NCI-H345 treated with DMSO at 0.1 percent for 48 hours (cell line): ENCODE measurements around the gene C6orf136.

Experiments used
- DNase-seq: peaks from one replicate; lab custom pipeline; 2025; ENCODE audit not compliant: unreplicated experiment; lab: John Stamatoyannopoulos, UW

C6orf136 gene

DNA sequence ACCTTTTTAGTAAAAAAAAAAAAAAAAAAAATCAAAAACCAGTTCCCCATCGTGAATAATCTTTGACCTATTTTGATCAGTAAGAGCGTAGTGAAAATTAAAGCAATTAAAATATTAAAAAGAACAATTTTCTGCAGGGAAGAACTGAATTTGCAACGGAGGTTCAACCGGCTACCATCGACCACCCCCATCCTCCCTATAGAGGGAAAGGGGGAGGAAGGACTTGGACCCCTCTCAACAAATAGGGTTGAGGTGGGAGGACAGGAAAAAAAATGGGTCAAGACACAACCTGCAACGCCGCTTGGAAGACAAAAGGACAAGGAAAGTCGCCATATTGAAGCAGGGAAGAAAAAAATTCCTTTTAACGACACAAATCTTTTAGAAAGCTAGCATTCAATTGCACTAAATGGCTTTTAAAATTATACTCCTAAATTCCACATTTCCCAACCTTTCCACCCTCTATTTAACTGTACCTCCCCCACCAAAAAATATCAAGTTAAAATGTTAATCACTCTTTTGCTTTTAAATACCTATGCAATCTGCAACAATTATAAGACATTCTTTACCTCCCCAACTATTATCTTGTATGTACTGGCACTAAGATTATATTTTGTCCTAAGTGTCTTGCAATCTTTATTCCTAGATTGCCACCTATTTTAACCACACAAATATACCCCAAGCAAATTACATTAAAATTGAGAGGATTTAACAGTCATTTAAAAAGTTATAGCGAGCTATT lies 31.5 kb upstream of the C6orf136 start:
- DNase-seq = peak; percentile 46

DNA sequence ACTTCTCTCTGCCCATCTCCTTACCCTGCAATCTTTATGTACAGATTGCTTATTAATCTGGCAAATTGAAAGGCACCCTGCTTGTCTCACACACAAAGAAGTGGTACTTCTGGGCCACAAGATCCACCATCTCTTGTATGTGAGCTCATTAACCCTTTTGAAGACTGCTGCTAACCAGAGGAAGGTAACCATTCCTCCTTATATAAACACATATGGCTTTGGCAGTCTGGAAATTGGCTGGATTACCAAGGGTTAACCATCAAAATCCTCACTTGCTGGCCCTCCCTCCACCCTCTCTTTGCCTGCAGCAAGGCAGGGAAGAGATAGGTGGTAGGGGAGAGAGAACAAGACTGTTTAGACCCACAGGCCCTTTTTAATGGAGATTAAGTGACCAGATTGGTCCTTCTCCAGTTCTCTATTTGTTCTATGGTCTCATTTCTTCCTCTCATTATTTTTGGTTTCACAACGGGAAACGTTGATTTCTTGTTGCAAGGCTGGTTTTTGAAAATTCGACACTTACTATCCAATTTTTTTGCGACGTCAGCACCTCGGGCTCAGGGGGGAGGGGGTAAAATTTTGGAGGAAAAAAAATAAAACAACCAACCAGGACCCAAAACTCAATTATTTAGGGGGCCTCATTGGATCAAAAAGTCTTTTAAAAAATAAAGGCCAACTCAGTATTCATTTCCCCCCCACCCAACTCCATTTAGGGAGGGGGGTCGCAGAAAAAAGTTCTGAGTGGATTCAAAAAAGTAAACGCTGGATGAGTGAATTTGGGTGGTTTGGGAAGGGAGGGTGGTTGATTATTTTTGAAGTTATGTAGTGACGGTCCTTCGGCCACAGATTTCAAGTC lies 30.7 kb upstream of the C6orf136 start:
- peak; percentile 30 for DNase-seq

DNA sequence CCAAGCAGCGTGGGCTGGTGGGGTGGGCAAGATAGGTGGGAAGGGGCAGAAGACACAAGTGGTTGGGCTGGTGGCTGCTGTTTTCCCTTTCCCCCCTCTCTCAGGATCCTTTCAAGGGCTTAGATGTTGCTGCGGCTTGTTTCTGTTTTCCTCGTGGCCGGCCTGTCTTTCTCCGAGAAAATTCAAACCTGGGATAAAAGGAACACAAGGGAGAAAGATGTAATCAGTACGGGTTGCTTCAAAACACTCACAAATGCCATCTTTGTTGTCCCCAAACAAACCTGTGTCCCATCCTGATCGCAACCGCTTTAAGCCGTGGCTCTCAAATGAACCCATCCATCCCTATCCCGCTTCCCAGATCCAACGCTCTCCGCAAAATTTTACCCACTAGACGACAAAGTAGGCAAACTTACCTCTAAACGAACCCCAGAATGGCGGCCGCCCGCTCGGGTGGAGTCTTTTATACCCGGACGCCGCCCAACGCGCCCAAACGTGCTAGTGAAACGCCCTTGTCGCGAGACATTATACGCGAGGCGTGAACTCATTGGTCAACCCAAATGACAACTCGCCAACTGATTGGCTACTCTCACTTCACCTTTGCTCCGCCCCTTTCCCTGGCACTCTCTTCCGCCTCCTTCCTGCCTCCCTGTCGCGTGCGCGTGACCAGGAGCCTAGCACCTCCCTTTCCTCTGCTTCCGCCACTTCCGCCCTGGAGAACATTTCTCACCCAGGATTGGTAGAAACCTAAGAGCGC lies 29.9 kb upstream of the C6orf136 start, which contains the start of gene PPP1R10:
PPP1R10 (minus strand) TSS at position 433 of the 754 bp plus-strand sequence. CDS start 7,299 bp downstream, outside the sequence.
- DNase-seq = peak; percentile 99

DNA sequence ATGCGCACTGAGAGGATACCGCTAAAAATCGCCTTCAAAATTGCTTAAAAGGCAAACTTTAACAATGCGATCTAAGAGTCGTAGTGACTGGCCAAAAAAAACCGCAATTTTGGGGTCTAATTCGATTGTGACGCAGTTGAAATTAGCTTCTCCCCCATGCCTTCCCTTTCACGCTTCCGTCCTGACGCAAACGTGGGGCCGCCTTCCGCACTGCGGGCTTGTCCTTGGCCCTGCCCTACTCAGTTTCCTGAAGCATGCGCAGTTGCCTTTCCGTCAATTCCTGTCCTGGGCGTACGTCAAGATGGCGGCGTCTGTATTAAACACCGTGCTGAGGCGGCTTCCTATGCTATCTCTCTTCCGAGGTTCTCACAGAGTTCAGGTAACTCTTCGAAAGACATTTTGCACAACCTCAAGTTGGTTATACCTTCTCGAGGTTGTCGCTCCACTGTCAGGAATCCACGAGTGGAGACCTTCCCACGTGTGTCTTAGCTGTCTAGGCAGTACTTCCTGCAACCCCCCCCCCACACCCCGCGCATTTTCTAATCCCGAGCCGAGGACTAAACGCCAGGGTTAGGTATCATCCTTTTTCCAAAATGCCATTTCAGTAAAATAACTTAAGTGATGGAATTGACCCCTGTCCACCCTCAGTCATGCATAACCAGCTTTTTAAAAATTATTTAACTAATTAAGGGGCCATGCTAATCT lies 29.2 kb upstream of the C6orf136 start, which contains the start of gene MRPS18B:
MRPS18B (plus strand) TSS at position 276 of the 705 bp plus-strand sequence; CDS start at position 302, 26 bp downstream.
- peak; percentile 99 for DNase-seq

DNA sequence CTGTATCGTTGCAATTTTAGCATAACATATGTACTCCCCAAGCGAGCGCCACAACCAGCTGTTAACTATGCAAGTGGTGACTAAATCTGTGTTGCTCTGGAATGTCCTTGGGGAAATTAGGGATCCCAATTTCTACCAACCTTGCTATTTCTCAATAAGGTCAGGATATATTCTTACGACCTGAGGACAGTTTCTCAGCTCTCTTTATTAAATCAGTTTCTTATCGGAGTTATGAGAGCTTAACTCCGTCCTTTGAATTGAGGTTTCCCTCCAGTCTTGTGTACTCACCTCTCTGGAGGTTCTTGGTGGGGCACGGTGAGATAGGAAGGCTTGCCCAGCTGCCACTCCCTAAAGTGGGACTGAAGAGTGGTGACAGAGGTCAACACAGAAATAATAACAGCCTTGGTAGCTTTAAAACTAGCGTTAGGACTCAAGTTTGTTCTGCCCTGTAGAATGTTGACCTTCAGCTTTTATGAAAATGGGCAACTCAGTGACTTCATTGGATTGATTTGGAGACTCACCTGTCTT lies 28.6 kb upstream of the C6orf136 start:
- no peak for DNase-seq

DNA sequence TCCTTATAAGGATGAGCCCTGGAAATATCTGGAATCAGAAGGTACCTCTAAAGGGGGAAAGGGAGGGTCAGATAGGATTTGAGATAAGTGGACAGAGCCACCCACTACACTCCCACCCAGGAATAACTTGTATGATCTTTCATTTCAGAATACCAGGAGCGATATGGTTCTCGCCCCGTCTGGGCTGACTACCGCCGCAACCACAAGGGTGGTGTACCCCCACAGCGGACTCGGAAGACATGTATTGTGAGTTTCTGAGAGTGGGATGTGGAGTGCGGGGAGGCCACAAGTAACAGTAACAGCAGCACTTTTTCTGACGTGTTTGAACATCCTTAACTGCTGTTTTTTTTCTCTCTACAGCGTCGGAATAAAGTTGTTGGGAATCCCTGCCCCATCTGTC lies 27.4 kb upstream of the C6orf136 start:
- DNase-seq = no peak

DNA sequence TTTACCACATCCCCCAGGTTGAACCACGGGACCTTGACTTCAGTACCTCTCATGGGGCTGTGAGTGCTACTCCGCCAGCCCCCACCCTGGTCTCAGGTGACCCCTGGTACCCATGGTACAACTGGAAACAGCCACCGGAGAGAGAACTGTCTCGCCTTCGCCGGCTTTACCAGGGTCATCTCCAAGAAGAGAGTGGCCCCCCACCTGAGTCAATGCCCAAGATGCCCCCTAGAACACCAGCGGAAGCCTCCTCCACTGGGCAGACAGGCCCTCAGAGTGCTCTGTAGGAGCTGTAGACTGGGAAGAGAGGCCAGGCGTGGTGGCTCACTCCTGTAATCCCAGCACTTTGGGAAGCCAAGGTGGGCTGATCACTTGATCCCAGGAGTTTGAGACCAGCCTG lies 21.4 kb upstream of the C6orf136 start:
- DNase-seq = no peak

DNA sequence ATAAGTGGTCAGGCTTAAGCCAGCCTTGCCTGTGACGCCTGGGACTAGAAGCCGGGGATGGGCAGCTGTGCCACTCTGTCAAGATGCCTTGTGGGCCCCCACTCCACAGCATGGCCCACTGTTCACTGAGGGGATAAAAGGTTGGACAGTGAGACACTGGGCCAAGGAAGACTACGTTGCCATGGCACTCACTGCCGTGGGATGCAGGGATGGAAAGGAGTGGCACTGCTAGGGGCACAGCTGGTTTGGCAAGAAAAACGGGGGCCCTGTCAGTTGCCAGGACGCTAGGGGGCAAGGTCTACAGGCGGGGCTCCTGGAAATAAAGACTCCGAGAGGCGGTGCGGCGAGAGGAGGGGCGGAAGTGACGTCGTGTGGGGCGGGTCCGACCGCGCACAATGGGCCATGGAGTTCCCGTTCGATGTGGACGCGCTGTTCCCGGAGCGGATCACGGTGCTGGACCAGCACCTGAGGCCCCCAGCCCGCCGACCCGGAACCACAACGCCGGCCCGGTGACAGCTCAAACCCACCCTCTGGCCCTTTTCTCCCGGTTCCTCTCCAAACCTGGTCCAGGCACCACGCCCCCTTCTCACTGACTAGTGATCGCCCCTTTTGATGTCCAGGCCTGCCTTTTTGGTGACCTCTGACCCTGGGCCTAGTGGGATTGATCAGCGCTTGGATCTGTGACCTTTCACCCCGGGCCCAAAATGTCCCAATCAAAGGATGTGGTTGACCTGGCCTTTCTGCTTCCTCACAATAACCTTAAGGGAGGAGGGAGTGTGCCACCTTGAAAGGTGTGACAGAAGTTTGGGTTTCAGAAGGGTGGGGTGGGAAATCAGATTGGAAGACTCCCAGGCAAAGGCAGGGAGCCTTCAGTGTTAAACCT lies 20.2 kb upstream of the C6orf136 start, which contains the start of gene ATAT1:
ATAT1 (plus strand) TSS at position 391 of the 883 bp plus-strand sequence.
- peak; percentile 68 for DNase-seq

DNA sequence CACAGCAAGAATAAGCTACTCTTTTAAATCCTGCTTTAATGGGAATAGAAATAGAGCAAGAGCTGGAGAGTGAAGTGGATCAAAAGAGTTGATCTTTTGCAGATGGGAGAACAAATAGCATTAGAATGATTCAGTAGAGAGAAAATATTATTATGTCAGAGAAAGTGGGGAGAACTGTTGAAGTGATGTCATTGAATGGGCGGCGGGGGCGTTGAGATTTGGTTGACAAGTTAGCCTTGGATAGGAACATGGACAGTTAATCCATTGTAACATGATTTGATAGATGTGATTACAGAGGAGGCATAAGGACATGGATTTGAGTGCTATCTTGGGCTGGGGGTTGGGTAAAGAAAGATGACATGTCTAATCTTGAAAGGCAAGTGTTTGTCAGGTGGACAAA lies 11.1 kb upstream of the C6orf136 start:
- no peak for DNase-seq

DNA sequence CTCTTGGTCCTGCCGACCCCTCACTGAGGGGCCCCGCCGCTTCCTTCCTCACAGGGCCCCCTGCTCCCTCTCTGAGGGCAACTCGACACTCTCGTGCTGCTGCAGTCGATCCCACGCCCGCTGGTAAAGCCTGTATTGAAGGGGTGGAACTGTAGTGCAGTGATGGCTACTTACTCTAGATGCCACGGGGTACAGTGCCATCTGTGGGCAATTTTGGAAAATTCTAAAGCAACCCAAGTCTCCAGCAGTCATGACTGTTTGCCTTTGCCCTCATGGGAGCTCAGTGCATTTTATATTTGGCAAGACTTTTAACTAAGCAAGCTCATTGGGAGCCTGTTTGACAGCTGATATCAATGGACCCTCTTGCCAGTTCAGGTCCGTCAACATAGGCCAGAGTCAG lies 6.5 kb upstream of the C6orf136 start:
- no peak for DNase-seq

DNA sequence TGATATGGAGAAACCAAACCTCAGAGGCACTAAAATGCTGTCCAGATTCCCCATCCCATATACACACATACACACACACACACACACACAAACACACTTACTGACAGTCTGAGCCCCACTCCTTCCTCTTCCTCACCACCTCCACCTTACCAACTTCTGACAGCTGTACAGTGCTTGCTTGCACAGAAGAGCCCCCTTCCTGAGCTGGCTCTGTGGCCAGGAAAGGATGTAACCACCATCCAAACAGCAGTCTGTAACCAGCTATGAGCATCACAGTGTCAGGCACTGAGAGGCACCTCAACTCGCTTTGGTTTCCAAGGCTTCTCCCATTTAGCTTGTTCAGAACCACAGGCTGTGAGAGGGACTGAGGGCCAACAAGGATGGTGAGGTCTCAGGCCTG lies 5.9 kb upstream of the C6orf136 start:
- DNase-seq = no peak

DNA sequence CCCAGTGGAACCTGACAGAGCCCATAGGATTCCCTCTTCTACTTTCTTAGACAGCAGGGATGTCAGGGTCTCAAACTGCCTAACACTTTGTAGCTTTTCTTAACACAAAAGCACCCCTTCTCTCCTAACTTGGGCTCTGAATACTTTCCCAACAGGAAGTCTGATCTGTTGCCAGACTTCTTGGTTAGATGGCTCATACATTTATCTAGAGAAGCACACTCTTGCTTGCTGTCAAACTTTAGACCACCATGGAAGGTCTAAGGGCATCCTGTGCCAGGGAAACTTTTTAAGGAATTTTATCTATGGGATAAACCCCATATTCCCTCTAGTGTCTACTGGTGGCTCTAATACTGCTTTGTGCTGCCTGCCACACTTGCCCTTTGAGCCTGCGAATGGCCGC lies 3.3 kb upstream of the C6orf136 start:
- DNase-seq = no peak

DNA sequence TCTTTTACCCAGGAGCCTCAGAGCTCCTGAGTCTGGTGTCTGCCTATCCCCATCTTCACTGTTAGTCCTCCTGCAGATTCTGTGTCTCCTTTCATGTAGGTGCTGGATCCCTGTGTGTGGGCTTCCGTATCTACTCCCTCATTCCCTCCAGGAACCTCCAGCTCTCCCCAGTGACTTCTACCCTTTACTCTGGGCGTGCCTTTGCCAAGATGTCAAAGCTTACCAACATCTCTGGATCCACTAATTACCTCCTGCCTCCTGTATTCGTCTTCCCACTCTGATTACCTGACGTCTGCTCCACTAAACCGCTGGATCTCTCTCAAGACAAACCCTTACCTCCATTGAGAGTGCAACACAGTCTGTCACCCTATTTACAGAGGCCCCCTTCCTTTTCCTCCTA lies 2.2 kb upstream of the C6orf136 start:
- DNase-seq = no peak

DNA sequence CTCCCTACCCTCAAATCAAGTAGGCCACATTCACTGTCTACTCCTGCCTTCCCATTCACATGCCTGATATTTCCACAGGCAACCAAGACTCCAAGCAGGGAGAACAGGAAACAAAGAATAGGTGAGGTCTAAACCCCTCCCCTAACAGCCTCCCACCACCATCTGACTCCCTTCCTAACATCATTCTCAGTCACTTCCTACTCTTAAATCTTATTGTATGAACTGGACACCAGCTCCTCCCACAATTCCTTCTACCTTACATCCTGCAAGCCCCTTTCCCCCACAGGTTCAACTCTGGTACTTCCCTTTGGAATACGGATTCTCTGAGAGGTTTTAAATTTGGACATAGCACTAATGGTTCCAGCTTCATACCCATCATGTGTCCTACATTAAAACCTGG lies 944 bp upstream of the C6orf136 start:
- DNase-seq = no peak

DNA sequence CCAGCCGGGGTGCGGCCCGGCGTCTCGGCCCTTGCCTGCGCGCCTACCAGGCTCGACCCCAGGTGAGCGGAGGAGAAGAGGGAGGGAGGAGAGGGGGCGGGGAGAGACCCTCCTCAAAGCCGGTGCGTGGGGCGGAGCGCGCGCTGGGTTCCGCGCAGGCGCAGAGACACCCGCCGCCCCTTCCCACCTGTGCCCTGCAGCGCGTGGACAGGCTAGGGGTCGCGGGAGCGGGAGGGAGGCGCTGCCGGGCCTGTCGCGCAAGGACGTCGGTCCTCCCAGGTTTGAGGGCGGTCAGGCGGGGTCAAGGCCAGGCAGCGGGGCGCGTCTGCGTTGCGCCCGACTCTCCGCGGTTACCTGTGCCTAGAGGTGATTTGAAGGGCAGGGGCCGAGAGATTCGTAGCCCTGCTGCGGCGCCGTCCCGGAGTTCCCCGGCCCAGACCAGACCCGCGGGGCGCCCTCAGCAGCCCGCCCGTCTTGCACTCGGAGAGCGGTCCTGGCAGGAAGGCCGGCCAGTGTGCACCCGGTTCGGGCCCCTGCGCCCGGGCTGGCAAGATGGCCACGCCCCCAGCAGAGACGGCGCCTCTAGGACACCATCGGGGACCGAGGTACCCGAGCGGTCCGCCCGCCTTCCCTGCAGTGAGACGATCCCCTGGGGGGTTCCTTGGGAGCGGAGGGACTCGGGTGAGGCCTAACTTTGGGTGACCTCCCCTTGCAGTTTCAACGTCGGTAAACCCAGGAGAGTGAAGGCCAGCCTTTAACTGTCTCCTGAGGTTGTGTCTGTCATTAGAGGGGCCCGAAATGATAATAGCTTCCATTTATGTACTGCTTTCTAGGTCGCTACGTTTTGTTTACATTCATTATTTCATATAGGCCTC lies 546 bp downstream of the C6orf136 start:
- peak; percentile 85 for DNase-seq

DNA sequence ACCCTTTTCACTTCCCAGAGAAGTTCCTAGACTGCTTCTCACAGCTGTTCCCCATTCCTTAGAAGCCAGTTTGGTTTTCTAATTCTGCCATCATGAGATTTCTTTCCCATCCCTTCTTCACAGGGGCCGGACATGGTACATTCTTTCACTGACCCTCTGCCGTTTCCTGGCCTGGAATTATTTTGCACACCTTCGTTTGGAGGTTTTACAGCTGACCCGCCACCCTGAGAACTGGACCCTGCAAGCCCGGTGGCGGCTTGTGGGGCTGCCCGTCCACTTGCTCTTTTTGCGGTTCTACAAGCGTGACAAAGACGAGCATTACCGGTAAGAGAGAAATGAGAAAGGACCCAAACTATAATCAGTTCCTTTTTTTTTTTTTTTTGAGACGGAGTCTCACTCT lies 4.2 kb downstream of the C6orf136 start:
- no peak for DNase-seq

DNA sequence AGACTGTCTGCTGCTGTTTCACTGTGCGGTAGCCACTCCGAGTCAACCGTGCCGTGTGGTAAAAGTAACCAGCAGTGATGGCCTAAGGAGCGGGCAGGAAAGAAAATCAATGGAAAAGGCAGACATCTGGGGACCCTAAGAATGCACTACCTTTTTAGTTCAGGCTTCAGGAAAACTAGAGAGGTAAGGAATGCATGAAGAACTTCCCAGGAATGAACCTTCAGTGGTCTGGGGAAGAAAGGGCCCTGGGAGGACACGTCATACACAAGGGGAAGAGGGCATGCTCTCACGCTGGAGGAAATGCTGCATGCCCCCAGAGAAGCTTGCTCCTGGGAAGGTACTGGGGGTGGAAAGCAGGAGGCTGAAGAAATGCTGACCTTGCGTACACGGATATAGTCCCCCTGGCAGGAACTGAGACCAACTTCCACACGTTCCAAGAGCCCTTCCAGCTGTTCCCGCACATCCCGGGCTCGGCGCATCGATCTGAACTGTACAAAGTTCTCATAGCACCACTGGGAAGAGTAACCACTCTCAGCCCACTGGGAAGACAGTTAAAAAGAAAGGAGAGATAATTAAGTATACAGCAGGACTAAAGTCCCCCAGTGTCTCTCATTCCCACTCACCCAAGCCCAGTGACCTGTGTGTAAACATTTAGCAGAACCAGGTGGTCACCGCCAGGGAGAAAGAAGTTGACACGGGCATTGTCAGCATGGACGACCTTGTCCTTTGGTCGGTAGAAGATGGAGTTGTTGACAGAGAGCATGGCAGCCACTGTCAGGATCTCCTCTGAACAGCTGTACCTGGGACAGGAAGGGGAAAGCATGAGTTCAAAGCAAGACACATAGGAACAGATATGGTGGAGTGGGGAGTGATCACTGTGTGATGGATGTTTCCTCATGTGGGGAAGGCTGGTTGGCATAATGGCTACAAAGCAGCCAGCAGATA lies 8.1 kb downstream of the C6orf136 start:
- DNase-seq = no peak
